22Rv1 (cell line): ENCODE data around the gene TAS1R2.

Experiments used
- H3K27ac ChIP-seq: fragments of 450-650 bp; 2 replicates; pipeline ENCODE4 v1.5.1; 2017
- CTCF ChIP-seq: fragments of 450-650 bp; IDR thresholded peaks from 2 replicates; pipeline ENCODE4 v1.5.1; 2017; ENCODE audit warnings: mild to moderate bottlenecking
- ZFX ChIP-seq: fragments of 450-650 bp; IDR thresholded peaks from 2 replicates; pipeline ENCODE4 v1.6.1; 2017; ENCODE audit warnings: antibody characterized with exemption, borderline replicate concordance

TAS1R2 gene

GRCh38 chr1:18883079-18883478, 23.6 kb upstream of the TAS1R2 start:
- TF ChIP-seq CTCF: no peak
- no peak for TF ChIP-seq ZFX
- H3K27ac ChIP-seq: no peak overlapping the region

GRCh38 chr1:18882486-18882885, 23.0 kb upstream of the TAS1R2 start:
- TF ChIP-seq CTCF (no peak), ZFX (no peak)
- no peak overlapping the region for H3K27ac ChIP-seq

DNA sequence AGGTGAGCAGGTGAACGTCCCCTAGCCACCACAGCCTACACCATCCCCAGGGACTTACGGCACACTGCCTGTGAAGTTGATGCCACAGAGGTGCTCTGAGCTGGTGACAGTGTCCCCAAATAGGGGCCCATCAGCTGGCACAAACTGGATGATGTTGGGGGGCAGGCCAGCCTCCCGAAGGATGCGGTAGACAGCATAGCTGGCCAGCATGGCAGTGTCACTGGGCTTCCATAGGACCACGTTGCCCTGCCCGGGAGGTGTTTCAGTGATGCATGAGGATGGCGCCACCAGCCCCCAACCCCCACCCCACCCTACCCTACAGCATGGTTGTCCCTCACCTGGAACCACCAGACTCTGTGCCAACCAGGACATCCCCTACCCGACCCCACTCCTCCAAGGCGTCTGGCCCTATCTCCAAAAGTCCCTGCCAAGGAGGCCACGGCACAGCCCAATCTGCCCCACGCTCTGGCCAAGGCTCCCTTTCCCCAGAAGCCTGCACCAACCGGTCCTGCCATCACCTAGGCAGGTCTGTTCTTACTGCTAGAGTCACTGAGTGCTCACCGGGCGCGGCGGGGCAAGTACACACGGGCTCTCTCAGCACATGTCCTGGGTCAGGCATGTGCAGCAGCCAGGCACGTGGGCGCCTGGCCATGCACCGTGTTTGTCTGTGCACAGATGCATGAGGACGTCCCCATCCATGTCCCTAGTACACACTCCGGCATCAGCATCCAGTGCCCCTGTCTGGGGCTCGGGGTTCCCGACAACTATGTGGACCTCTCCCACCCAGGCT, 22.4 kb upstream of the TAS1R2 start:
- TF ChIP-seq CTCF: no peak
- no peak for TF ChIP-seq ZFX
- H3K27ac ChIP-seq: no peak overlapping the region

- no peak overlapping the region for H3K27ac ChIP-seq
- TF ChIP-seq ZFX: no peak
- TF ChIP-seq CTCF: no peak
Observed at GRCh38 chr1:18881164-18881563, 21.7 kb upstream of the TAS1R2 start.

DNA sequence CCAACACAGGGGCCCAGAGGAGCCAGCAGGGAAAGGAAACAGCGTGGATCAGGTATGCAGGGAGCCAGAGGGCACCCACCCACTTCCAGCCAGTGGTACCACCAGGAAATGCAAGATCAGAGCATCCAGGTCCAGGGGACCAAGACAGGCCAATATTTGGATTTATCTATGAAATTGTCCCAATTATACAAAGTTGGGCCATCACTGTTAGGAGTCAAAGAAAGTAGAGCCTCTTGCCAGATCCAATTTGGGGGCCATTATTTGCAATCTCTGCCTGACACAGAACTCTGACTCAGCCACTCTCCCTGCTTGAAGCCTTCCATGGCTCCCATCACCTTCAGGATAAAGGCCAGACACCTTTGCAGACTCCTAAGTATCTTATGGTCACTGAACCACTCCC, 21.1 kb upstream of the TAS1R2 start:
- no peak overlapping the region for H3K27ac ChIP-seq

DNA sequence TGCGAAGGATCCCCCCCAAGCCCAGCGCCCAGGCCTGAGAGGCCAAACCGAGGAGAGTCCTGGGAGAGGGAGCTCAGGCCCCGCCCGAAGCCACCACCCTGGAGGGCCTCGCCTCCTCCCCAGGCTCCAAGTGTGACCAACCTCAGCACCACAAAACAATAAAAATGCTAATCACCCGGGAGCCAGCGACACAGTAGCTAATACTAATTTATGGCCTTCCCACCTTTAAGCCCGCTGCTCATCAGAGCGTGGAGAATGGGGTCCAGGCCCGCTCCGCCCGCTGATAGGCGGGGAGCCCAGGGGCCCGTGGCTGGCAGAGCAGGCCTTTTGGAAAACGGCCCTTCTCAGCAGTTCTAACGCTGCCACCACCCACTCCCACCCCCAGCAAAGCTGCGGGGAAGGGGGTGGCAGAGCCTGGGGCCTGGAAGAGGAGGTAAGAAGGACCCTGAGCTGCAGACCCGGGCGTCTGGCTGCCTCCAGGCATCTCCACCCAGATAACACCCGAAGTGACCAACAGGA, 20.4 kb upstream of the TAS1R2 start:
- TF ChIP-seq CTCF (no peak), ZFX (no peak)
- H3K27ac ChIP-seq: no peak overlapping the region

More for the DNA sequence above, 21.1 kb upstream of the TAS1R2 start:
- TF ChIP-seq ZFX (no peak), CTCF (no peak)

DNA sequence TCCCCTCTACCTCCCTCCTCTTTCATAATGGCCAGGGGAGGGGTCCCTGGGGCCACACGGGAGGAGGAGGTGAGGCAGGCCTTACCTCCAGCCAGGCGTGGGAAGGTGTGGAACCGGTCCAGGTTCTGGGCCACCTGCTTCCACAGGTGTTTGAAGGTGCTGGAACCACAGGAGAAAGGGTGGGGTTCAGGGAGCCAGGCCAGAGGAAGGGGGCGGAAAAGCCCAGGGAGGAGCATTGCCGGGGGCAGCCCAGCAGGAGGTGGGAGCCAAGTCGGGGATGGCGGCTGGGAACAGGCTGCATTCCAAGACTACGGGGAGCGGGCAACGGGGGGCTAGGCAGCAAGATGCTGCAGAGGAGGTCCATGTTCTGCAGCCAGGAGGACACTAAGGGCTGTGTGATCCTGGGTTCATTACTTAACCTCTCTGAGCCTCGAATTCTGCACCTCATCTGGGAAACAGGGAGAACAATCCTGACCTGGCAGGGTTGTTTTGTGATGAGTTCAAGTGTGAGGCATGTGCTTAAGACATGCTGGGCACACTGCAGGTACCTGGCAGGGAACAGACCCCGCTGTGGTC, 19.8 kb upstream of the TAS1R2 start:
- TF ChIP-seq ZFX (no peak), CTCF (no peak)
- no peak overlapping the region for H3K27ac ChIP-seq
